OCI-LY1 (cell line): ENCODE results near the gene PARD3.

Source experiments
- CTCF ChIP-seq: fragments of 200-600 bp; sonication (generic), shearing (Covaris generic); IDR thresholded peaks from 2 replicates; pipeline ENCODE4 v1.5.1; 2017; ENCODE audit warnings: mild to moderate bottlenecking, antibody characterized with exemption, low read length, moderate library complexity, mixed read lengths
- EZH2 ChIP-seq: fragments of 200-600 bp; sonication (generic), shearing (Covaris generic); IDR thresholded peaks from 2 replicates; pipeline ENCODE4 v1.8.0; 2017; ENCODE audit warnings: borderline replicate concordance, mixed run types, mild to moderate bottlenecking, antibody characterized with exemption, low read length, moderate library complexity, mixed read lengths

- TF ChIP-seq EZH2 (no peak), CTCF (no peak)
Measured at GRCh38 chr10:34111179-34111578, 703.9 kb downstream of the PARD3 start.
